Measurements from ENCODE around the gene PLEKHM2. TPM values are rescaled to one million over a fixed set of nuclear protein-coding genes. Genes with fewer than 3 reads are reported as not detected.

PLEKHM2 gene
- total RNA-seq, 1 experiment from 2014 or later: 53.9 TPM

GRCh38 chr1:15669074-15669473 is 15.0 kb upstream of the PLEKHM2 start:
- ChIA-PET POLR2A (ENCODE audit: low non-redundant PET) (no interaction called here), CTCF (no interaction called here)
- no TSS peak for BruUV-seq (replicated peaks)
- TF ChIP-seq EZH2 (IDR thresholded peaks at IDR 0.05; ENCODE audit: borderline replicate concordance, low read depth, low read length, poor library complexity, severe bottlenecking) (no peak), CTCF (conservative IDR thresholded peaks at IDR 0.05; ENCODE audit: low read depth, low read length) (no peak)
- no peak for DNase-seq (ENCODE audit: low spot score)
- Histone ChIP-seq H3K36me3 (ENCODE audit: insufficient read depth, low read length, poor library complexity, severe bottlenecking) (no peaks in the 10 kb centered on the region), H3K9me3 (ENCODE audit: low read depth, low read length, poor library complexity, severe bottlenecking) (no peaks in the 10 kb centered on the region), H3K4me3 (ENCODE audit: low read depth, low read length, poor library complexity, severe bottlenecking) (no peak overlapping the region), H3K27ac (ENCODE audit: low read depth, low read length, poor library complexity, severe bottlenecking) (no peak overlapping the region), H3K27me3 (replicated peaks; ENCODE audit: insufficient read depth, low read depth, low read length, poor library complexity) (no peaks in the 10 kb centered on the region), H3K4me1 (ENCODE audit: insufficient read depth, low read length, poor library complexity, severe bottlenecking) (no peaks in the 10 kb centered on the region)
- intact Hi-C loops (cut with micrococcal nuclease; ENCODE audit: unreplicated experiment): no loop called here

DNA sequence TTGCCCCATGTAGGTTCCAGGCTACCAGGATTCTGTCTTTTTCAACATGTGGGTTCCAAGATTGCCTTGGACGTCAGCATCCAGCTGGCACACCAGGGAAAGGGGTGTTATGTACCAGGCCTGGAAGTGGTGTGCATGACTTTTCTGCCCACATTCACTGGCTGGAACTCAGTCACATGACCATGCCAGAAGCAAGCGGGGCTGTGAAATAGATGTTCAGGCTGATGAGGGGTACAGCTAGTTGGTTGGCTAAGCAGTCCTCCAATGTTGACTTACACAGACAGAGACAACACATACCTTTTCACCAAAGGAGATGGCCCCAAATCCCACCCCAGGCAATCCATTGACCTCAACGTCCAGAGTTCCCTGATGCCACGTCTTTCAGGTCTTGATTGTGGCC is 14.3 kb upstream of the PLEKHM2 start:
- TF ChIP-seq CTCF (conservative IDR thresholded peaks at IDR 0.05; ENCODE audit: low read depth, low read length): no peak
- TF ChIP-seq EZH2 (IDR thresholded peaks at IDR 0.05; ENCODE audit: borderline replicate concordance, low read depth, low read length, poor library complexity, severe bottlenecking): no peak
- no peak overlapping the region for H3K27ac ChIP-seq (ENCODE audit: low read depth, low read length, poor library complexity, severe bottlenecking)
- intact Hi-C loops (cut with micrococcal nuclease; ENCODE audit: unreplicated experiment): no loop called here
- no peaks in the 10 kb centered on the region for H3K27me3 ChIP-seq (replicated peaks; ENCODE audit: insufficient read depth, low read depth, low read length, poor library complexity)
- H3K36me3 ChIP-seq (ENCODE audit: insufficient read depth, low read length, poor library complexity, severe bottlenecking): no peaks in the 10 kb centered on the region
- CTCF ChIA-PET: no interaction called here
- DNase-seq (ENCODE audit: low spot score): no peak
- POLR2A ChIA-PET (ENCODE audit: low non-redundant PET): no interaction called here
- no TSS peak for BruUV-seq (replicated peaks)
- H3K4me1 ChIP-seq (ENCODE audit: insufficient read depth, low read length, poor library complexity, severe bottlenecking): no peaks in the 10 kb centered on the region
- H3K4me3 ChIP-seq (ENCODE audit: low read depth, low read length, poor library complexity, severe bottlenecking): no peak overlapping the region
- no peaks in the 10 kb centered on the region for H3K9me3 ChIP-seq (ENCODE audit: low read depth, low read length, poor library complexity, severe bottlenecking)

DNA sequence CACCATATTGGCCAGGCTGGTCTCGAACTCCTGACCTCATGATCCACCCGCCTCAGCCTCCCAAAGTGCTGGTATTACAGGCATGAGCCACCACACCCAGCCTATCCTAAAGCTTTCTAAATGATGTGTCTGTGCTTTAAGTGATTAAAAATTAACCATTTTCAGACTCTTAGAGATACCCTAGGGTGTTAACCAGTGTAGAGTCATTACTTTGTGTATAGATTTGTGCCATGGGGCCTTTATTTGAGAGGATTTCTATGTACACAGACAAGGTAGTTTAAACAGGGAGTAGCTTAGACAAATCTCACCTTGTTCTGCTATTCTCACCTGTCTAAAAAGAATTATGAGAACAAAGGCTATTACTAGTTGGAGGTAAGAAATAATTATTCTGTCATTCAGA is 12.7 kb upstream of the PLEKHM2 start:
- Histone ChIP-seq H3K36me3 (ENCODE audit: insufficient read depth, low read length, poor library complexity, severe bottlenecking) (no peaks in the 10 kb centered on the region), H3K9me3 (ENCODE audit: low read depth, low read length, poor library complexity, severe bottlenecking) (no peaks in the 10 kb centered on the region), H3K27me3 (replicated peaks; ENCODE audit: insufficient read depth, low read depth, low read length, poor library complexity) (no peaks in the 10 kb centered on the region), H3K27ac (ENCODE audit: low read depth, low read length, poor library complexity, severe bottlenecking) (no peak overlapping the region), H3K4me3 (ENCODE audit: low read depth, low read length, poor library complexity, severe bottlenecking) (no peak overlapping the region), H3K4me1 (ENCODE audit: insufficient read depth, low read length, poor library complexity, severe bottlenecking) (no peaks in the 10 kb centered on the region)
- DNase-seq (ENCODE audit: low spot score): no peak
- POLR2A ChIA-PET (ENCODE audit: low non-redundant PET): no interaction called here
- intact Hi-C loops (cut with micrococcal nuclease; ENCODE audit: unreplicated experiment): no loop called here
- CTCF ChIA-PET: no interaction called here
- TF ChIP-seq EZH2 (IDR thresholded peaks at IDR 0.05; ENCODE audit: borderline replicate concordance, low read depth, low read length, poor library complexity, severe bottlenecking) (no peak), CTCF (conservative IDR thresholded peaks at IDR 0.05; ENCODE audit: low read depth, low read length) (no peak)
- BruUV-seq (replicated peaks): no TSS peak

Data from A673 (cell line).